ENCODE measurements around the gene YBX3.

DNA sequence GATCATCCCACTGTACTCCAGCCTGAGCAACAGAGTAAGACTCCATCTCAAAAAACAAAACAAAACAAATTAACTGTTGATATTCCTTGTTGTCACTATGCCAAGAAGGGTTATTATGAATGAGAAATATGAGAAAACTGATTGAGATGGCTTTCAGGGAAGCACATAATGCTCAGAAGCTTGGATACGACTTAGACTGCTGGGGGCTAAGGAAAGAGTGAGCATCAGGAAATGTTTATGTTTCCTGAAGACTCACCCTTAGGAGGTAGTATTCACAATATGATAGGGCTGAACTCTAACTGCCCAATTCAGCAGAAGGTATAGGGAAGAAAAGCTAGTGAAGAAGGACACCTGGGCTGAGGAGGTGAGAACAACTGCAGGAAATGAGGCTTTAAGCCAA, 55.5 kb downstream of the YBX3 start:
- TF ChIP-seq POLR2A (IDR thresholded peaks at IDR 0.05), result no peak
- TF ChIP-seq, protein P1, sequence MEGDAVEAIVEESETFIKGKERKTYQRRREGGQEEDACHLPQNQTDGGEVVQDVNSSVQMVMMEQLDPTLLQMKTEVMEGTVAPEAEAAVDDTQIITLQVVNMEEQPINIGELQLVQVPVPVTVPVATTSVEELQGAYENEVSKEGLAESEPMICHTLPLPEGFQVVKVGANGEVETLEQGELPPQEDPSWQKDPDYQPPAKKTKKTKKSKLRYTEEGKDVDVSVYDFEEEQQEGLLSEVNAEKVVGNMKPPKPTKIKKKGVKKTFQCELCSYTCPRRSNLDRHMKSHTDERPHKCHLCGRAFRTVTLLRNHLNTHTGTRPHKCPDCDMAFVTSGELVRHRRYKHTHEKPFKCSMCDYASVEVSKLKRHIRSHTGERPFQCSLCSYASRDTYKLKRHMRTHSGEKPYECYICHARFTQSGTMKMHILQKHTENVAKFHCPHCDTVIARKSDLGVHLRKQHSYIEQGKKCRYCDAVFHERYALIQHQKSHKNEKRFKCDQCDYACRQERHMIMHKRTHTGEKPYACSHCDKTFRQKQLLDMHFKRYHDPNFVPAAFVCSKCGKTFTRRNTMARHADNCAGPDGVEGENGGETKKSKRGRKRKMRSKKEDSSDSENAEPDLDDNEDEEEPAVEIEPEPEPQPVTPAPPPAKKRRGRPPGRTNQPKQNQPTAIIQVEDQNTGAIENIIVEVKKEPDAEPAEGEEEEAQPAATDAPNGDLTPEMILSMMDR (IDR thresholded peaks at IDR 0.05), result no peak

Data from heart left ventricle (tissue), 13 donors.